Coronary artery (tissue), 2 donors: ENCODE data around the gene WARS2.

ENCODE experiments used
- DNase-seq: peaks from one replicate; pipeline ENCODE4 v3.0.0-alpha.2; 2017; ENCODE audit warnings: low spot score
- H3K27ac ChIP-seq, 2 donors: fragments of 200-600 bp; sonication (generic); one replicate each; pipeline ENCODE4 v1.5.1; 2016 to 2019
- H3K4me3 ChIP-seq: fragments of 200-600 bp; sonication (generic); 2 replicates; pipeline ENCODE4 v1.5.1; 2016; ENCODE audit warnings: mild to moderate bottlenecking, moderate library complexity
- CTCF ChIP-seq: fragments of 200-600 bp; sonication (generic); IDR thresholded peaks from one replicate; pipeline ENCODE4 v1.5.1; 2019; ENCODE audit warnings: antibody characterized with exemption

The WARS2 gene

DNA sequence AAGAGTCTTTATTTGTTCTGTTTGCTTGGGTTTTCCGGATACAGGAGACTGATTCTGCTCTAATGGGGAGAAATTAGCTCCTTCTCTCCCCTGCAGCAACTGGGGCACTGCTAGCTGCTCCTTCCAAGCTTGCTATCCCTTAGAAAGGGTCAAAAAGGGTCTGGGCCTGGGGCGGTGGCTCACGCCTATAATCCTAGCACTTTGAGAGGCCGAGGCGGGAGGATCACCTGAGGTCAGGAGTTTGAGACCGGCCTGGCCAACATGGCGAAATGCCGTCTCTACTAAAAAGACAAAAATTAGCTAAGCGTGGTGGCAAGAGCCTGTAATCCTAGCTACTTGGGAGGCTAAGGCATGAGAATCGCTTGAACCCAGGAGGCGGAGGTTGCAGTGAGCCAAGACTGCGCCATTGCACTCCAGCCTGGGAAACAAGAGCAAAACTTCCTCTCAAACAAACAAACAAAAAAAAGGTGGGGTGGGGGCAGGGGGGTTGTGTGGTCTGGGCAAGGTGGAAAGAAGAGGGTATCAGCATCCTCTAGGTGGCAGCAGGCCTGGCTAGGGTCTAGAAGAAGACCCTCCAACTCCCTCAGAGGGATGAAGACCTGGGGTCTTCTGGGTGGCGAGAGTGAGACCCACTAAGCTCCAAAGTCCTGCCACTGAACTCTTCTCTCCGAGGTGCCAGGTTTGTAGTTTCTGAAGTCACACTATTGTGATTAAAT is 136.9 kb downstream of the WARS2 start:
- no peak overlapping the region for H3K4me3 ChIP-seq
- no peak for TF ChIP-seq CTCF
- no peak overlapping the region for H3K27ac ChIP-seq
- DNase-seq: no peak

DNA sequence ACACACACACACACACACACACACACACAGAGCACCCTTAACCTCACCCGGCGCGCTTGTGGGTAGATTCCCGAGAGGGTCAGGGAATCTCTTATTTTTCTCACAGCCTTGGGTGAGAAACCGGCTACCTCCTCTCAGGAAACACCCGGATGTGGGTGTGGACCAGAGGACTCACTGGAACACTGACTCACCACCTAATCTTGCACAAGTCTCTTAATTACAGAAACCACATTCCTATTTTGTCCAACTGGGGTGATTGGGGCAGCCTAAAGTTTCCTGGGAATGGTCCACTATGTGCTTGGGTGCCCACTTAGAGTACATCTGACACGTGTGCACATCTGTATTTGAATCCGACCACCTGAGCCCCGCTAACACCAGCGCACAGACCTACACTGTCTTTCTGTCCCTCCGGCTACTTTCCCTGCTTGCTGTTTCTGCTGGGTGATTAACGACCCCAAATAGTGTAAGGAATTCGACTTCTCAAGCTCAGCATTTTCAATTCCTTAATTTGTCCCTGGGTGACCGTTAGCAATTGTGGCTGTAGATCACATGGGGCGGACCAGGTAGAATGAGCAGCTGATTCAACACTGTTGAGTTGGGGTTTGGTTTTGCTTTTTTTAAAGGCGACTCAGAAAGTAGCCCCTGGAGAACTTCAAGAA is 138.3 kb downstream of the WARS2 start:
- peak overlapping the region; percentile 57 for H3K4me3 ChIP-seq
- DNase-seq: no peak
- H3K27ac ChIP-seq: no peak overlapping the region
- no peak for TF ChIP-seq CTCF

DNA sequence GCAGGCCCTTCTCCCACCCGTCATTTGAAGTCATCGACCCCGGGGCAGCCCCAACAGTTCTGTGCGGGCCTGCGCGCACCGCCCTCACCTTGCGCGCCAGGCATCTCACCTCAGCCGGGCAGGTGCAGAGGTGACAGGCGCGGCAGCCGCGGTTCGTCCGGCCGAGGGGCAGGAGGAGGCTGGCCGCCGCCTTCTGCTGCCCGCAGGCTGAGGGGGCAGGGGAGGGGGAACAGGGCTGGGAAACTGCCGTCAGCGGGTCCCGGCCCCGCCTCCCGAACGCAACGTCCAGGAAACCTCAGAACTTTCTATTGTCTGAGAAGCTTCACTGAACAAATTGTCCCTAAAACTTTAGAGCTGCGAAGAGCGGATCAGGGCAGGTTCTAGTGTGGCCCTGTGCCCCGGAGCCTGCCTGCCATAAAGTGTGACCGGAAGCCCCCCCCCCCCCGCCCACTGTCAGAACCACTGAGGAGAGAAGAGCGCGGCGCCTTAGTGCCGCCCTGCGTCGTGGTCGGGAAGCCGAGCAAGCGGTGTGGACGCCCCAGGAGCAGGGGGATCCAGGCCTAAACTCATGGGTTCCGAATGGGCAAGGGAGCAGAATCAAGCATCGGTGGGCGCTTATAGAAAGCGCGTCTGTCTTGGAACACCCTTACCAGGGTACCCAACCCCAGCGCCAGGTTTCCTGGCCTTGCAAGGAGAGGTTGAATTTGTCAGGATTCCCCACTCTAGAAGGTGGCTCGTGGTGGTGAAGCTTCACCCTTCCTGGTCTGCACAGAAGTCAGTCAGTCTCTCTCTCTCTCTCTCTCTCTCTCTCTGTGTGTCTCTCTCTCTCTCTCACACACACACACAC is 139.0 kb downstream of the WARS2 start:
- Histone ChIP-seq H3K27ac (peak overlapping the region in 1 of 2 donors; percentile 51), H3K4me3 (peak overlapping the region; percentile 57)
- no peak for DNase-seq
- TF ChIP-seq CTCF: no peak

GRCh38 chr1:119000371-119001180 is 139.9 kb downstream of the WARS2 start:
- H3K4me3 ChIP-seq: peak overlapping the region; percentile 57
- no peak for DNase-seq
- TF ChIP-seq CTCF: no peak
- no peak overlapping the region for H3K27ac ChIP-seq

- TF ChIP-seq CTCF: no peak
- Histone ChIP-seq H3K27ac (no peak overlapping the region), H3K4me3 (peak overlapping the region; percentile 57)
- DNase-seq: no peak
These were observed 140.9 kb downstream of the WARS2 start for GRCh38 chr1:118999348-119000071.

DNA sequence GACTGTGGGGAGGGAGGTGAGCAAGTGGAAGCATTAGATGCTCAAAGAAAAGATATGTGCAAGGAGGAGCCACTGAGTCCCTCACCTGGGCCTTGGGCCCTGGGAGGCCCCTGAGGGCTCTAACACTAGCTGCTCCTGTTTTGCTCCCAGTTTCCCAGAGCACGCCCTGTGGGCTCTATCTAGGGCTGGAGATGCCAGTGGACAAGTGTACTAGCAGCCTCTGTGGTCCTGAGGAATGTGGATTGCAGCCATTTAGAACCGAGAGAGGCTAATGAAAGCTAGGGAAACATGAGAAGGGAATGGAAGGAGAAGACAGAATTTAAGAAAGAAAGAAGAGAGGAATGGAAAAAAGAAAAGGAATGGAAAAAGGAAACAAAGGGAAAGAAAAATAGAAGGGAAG is 142.3 kb downstream of the WARS2 start:
- no peak overlapping the region for H3K4me3 ChIP-seq
- TF ChIP-seq CTCF: no peak
- H3K27ac ChIP-seq: no peak overlapping the region
- no peak for DNase-seq
